DMS 273 (cell line): Measurements from ENCODE around the gene CFAP77.
A peak's percentile ranks its signal among the peaks of the same experiment; 100 is the strongest.
"Not testable (repeated sequence)": the region's sequence is repeated elsewhere in the genome, so short reads cannot be mapped to it uniquely, and the experiment has no call there.

ENCODE experiments used
- DNase-seq: peaks from one replicate; lab custom pipeline; 2025; ENCODE audit not compliant: unreplicated experiment; lab: John Stamatoyannopoulos, UW

CFAP77 gene

DNA sequence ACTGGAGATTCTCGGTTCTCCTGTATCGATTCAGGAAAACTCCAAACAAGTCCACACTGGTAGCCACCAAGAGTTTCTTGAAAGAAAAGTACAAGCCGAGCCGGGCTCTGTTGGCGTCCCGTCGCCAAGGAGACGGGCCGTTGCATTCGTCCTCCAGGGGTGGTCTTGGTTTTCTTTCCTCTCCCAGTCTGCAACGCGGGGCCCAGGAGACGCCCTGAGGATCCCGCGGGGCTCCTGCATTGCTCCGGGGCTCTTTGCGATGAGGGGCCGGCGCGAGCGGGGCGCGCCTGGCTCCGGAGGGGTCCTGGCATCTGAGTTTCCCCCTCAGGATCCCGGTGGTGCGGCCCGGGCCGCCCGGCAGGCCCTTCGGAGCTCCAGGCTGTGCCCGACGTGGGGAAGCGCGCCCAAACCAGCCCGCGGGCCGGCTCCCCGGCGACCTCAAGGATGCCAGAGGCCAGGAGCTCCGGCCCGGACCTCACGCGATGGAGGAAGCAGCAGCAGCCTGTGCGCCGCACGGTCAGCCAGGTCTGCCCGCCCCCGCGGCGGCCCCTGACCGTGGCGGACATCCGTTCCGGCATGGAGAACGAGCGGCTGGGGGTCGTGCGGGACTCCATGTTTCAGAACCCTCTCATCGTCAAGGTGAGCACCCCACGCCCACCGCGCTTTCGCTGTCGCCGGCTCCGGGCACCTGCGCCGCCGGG, at the start of gene CFAP77:
Gene CFAP77 (plus strand): TSS at position 384 of the 701 bp plus-strand sequence. CDS start 61 bp downstream, at position 445.
- peak; percentile 72 for DNase-seq

DNA sequence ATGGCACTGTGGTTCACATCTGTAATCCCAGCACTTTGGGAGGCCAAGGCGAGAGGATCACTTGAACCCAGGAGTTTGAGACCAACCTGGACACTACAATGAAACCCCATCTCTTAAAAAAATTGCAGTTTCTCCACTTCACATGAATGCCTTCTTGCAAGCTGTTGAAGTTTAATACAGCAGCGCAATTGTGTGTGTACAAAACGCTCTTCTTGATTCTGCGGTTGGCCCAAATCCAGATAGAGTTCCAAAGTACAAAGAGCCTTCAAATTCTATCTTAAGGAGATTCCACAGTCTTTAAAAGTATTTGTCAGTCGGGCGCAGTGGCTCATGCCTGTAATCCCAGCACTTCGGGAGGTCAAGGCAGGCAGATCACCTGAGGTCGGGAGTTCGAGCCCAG, 45.9 kb upstream of the CFAP77 start:
- DNase-seq, result no peak

DNA sequence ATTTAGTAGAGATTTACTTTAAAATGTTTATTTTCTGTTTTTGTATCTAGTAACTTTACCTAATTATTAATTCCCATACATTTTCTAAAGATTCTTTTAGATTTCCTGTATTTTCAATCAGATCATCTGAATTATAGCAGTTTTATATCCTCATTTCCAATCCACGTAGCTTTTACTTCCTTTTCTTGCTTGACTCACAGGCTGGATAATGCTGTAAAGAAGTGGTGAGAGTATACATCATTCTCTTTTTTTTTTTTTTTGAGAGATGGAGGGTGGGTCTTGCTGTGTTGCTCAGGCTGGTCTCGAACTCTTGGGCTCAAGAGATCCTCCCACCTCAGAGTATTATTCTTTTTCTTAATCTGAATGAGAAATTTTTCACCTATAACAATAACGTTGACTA, 44.0 kb upstream of the CFAP77 start:
- no peak for DNase-seq

- no peak for DNase-seq
Measured at GRCh38 chr9:132366481-132366880, 43.5 kb upstream of the CFAP77 start.

DNA sequence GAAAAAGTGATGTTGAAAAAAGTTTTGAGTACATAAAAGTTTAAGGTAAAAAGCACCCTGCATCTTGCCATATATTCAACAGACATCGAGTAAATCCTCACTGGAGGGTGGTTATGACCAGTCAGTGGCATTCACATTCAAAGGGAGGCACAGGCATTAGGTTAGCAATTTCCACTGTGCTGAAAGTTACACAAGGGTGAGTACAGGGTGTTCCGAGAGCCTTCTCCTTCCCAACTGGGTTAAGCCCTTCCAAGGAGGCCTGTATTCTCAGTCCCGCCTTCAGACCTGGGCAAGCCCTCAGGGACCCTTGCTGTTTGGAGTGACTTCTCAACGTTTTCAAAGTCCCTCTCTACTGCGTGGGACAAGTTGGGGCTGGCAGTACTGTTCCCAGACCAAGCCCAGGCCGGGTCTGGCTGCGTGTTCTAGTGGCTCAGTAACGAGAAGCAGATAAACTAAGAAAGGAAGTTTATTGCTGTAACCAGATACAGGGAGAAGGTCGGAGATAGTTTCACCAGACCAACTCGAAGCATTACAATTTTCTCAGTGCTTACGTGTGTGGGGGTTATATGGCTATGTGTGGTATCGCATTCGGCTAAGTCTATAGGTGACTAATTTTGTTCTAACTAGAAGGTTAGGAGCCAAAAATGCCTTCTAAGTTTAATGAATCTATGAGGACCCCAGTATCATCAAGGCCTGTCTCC, 42.2 kb upstream of the CFAP77 start:
- DNase-seq, result no peak

- DNase-seq, result no peak
Measured at GRCh38 chr9:132369421-132369820, 40.6 kb upstream of the CFAP77 start.

DNA sequence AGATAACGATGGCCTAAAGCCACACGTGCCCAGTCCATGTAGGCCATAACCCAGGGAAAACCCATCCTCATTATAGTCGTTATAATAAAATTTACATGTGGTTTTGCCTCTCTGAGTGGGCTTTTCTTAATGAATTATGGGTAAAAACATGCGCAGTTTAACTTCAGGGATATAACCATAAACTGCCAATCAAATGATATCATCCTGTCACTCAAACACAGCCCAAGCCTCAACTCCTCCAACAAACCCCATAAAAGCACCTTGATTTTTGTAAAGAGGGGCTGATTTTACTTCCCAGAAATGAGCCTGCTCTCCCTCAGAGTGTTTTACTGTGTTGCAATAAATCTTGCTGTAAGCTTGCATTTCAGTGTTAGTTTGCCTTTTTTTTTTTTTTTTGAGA, 39.4 kb upstream of the CFAP77 start:
- DNase-seq, result no peak

DNA sequence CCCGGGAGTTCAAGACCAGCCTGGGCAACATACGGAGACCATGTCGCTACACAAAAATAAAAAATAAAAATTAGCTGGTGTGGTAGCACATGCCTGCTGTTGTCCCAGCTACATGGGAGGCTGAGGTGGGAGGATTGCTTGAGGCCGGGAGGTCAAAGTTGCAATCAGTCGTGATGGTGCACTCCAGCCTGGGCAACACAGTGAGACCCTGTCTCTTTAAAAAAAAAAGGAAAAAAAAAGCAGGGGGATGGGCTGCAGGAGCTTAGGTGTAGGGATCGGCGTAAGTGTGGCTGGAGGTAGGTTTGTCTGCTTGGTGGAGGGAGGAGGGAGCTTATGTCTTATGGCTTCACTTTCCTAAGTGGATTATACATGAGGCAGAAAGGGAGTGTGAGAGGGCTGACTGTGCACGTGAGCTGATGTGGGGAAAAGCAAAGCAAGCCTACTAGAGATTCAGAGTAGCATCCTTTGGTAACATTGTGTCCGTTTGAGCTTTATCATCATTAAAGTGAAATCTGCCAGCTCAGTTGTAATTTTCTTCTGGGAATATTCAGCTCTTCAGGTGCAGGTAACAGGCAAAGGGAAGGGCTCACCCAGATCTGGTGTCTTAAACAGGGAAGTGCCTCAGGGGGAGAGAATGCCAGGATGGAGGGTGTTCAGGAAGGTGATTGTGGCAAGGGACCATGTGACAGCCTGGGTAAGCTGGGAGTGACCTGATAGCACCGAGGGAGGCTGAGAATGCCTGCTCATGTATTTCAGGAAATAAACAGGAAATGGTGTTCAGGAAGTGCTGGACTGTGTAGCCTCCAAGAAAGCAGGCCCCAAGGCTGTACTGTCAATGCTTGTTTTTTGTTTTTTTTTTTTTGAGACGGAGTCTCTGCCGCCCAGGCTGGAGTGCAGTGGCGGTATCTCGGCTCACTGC, 37.6 kb upstream of the CFAP77 start:
- DNase-seq, result no peak

DNA sequence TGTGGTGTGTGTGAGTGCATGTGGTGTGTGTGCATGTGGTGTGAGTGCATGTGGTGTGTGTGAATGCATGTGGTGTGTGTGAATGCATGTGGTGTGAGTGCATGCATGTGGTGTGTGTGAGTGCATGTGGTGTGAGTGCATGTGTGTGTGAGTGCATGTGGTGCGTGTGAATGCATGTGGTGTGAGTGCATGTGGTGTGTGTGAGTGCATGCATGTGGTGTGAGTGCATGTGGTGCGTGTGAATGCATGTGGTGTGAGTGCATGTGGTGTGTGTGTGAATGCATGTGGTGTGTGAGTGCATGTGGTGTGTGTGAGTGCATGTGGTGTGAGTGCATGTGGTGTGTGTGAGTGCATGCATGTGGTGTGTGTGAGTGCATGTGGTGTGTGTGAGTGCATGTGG, 32.2 kb upstream of the CFAP77 start:
- DNase-seq, result not testable (repeated sequence)

- DNase-seq, result not testable (repeated sequence)
Measured at GRCh38 chr9:132378416-132378815, 31.6 kb upstream of the CFAP77 start.

- DNase-seq, result no peak
Measured at GRCh38 chr9:132381966-132382541, 28.0 kb upstream of the CFAP77 start.

DNA sequence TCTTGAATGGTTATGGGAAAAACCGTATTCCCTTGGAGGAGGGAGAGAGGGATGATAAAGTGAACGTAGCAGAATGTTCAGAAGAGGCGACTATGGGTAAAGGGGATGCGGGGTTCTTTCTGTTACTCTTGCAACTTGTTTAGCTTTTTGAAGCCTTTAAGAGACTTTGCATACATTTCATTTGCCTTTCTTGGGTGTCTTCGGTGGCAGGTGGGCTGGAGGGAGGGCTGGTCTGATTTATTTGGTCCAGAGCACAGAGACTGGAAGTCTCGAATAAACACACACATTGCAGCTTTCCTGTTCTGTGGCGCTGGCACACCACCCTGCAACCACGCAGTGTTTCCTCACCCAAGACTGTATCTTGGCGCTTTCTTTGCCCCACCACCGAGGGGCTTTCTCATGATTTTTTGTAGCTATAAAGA, 26.5 kb upstream of the CFAP77 start:
- no peak for DNase-seq

DNA sequence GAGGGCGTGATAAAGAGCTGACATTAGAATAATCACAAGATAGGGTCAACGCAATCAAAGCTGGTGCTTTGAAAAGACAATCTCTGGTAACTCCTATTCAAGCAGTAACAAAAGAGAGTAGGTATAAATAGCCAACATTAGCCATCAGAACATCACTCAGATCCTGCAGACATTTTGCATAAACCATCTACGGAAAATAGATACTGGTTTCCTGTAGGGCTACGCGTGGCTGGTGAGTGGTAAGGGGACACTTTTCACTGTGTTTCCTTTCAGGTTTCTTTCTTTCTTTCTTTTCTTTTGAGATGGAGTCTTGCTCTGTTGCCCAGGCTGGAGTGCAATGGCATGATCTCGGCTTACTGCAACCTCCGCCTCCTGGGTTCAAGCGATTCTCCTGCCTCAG, 25.6 kb upstream of the CFAP77 start:
- DNase-seq, result no peak

DNA sequence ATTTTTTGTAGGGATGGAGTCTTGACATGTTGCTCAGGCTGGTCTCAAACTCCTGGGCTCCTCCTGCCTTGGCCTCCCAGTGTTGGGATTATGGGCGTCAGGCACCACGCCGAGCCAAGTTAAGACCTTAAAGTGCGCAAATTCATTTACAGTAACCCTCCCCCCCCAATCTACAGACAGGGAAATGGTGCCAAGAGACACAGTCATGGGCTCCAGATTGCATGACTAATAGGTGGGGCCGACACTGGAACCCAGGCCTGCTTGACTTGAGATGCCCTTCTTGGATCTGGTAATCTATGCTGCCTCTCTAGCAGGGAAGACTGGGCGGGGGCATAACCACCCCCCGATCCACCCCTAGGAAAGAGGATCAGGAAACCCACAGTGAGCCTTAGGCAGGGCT, 22.9 kb upstream of the CFAP77 start:
- DNase-seq, result no peak

DNA sequence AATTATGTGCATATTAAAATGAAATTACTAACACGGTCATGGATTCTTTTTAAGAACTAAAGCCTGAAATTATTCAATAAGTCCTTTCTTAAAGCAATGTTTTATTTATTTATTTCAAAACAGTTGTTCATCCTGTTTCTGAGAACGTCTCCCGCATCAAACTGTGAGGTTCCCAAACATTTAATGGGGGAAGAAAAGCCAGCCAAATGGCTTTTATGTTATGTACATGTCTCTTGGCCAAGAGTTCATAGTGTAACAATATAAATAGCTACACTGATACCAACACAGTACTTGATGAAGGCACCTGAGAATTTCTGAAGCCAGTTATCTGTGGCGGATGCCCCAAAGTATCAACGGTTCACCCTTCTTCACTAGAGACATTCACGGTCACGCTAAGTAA, 19.0 kb upstream of the CFAP77 start:
- no peak for DNase-seq

DNA sequence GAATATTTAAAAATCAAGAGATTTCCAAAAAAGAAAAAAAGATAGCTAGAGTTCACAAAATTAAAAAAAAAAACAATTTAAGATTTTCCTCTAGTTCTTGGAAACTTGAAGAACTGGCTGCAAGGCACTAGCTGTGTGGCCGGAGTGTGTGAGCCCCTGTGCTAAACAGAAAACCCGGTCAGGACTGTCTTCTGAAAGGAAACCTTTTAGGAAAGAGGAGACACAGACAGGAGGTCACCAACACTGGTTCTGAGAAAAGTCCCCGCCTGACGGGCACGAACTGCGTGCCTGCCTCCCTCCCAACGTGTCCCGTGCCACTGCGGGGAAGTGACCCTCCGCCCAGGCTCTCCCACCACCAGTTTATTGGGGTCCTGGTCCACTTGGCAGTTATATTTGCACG, 18.6 kb upstream of the CFAP77 start:
- DNase-seq, result no peak

DNA sequence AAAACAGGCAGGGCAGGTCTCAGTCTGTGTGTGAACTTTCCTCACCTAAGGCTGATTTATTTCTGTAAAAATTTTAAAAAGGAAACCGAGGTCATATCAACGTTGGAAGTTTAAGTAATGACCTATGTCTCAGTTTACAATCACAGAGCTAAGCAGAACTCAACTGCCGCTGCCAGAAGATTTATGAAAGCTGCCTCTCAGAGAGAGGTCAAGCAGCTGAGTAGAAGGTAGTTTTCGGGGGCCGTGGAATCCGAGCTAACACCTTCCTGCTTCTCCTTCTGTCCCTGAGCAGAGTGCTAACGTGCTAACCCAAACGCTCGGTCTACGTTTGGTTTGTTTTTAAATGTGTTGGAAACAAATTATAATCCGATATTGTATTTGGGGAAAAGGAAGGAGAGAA, 14.5 kb upstream of the CFAP77 start:
- DNase-seq, result no peak

DNA sequence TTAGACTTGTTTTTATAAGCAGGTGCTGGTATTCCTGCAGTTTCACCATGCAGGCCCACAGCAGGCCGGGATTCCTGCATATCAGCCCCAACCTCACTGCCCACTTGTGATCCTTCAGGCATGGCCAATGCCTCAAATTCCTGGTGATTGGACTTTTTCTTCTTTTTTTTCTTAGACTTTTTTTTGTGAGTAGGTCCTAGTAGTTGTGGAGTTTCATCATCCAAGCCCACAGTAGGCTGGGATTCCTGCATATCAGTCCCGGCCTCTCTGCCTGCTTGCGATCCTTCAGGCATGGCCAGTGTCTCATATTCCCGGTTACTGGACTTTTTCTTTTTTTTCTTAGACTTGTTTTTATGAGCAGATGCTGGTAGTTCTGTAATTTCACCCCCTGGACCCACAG, 8.2 kb upstream of the CFAP77 start:
- DNase-seq, result no peak

GRCh38 chr9:132404228-132404881, 5.7 kb upstream of the CFAP77 start:
- DNase-seq, result no peak

DNA sequence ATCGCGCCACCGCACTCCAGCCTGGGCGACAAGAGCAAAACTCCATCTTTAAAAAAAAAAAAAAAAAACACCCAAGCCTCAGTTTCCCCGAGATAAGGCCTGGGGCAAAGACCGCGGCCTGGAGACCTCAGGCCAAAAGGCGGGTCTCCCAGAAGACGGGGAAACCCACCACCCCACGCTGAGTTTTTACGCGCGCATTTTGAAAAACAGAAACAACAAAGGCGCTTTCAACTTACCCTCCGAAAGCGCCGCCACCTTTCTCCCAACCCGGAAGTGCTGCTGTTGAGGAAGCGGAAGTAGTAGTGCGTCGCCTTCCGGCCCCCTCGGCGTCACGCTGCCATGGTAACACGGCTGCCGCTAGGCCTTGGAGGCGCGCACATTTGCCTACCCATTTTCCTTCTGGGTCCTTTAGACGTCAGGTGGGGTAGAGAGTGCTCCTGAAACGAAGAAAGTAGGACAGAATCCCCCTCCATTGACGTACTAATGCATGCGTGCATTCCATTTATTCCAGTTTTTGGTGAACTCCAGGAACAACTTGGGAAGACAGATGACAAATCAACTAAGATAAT, 3.4 kb upstream of the CFAP77 start, which contains the start of gene TTF1:
Gene TTF1 (minus strand): TSS at position 287 of the 569 bp plus-strand sequence. CDS start 4,019 bp downstream, outside the sequence.
- peak; percentile 96 for DNase-seq
